GM19099 (cell line): Measurements from ENCODE around the gene PIRT.

Experiments
- POLR2A ChIP-seq: IDR thresholded peaks from 3 replicates; pipeline ENCODE4 v1.6.1; 2011; ENCODE audit warnings: low read depth; ENCODE audit not compliant: insufficient read length; ENCODE audit errors: extremely low read depth

PIRT gene

GRCh38 chr17:10799407-10799806 lies 38.5 kb downstream of the PIRT start:
- TF ChIP-seq POLR2A = no peak

DNA sequence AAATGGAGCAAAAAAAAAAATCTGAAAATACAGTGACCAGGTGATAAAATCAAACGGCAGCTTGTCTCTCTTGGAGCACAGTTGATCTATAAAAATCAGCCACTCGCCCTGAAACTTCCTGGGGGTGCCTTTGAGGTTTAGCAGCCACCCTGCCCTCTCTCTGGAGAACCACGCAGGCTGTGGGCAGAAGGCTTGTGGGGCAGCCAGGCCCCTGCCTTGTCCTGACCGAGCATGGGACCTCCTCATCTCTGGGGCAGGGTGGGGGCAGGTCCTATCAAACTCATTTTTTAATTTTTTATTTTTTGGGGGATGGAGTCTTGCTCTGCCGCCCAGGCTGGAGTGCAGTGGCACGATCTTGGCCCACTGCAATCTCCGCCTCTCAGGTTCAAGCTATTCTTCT lies 39.0 kb downstream of the PIRT start:
- no peak for TF ChIP-seq POLR2A

DNA sequence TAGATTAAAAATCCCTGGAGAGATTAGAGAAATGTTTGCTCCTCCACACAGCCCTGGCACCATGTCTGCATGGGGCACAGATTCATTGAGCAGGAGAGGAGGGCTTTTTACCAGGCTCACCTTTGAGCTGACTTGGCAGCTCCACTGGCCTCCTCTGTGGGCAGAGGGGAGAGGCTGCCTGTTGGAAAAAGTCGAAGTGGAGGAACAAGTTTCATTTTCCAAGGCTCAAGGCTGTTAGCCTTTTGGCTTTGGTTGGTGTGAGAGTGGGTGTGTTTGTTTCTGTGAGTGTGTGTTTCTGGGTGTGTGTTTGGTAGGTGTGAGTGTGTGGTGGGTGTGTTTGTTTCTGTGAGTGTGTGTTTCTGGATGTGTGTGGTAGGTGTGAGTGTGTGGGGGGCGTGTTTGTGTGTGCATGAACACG lies 39.5 kb downstream of the PIRT start:
- no peak for TF ChIP-seq POLR2A

DNA sequence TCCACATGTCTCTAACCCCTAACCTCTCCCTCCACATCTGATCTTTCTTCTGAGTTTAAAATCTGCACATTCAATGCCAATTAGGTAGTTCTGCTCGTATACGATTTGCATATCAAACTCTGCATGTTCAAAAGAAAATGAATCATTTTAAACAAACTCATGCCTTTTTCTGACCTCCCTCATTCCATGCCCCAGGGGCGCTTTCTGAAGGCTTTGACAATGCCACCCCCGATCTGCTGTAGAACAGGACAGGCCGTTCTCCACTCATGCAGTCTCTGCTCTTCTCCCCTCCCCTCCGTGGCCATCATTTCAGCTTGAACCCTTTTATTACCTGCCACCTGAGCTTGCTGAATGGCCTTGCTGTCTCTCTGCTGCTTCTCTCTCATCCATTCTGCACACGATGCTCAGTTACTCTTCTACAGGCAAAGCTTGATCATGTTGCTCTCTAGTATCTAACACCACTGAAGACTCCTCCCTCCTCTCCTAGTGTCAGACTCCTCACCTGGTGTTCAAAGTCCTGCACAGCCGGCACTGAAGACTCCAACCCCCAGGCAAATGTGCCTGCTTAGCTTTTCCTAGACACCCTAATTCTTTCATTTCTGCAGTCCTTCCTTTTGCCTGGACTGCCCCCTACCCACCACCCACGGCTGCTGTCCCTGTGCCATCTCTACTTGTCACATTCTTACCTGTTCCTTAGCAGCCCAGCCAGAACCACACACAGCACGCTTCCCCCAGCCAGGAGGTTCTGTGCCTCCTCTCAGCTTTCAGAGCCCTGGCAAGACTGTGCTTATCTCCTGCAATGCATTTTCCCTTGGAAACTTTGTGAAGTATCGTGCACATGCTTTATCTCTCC lies 40.2 kb downstream of the PIRT start:
- TF ChIP-seq POLR2A = no peak

DNA sequence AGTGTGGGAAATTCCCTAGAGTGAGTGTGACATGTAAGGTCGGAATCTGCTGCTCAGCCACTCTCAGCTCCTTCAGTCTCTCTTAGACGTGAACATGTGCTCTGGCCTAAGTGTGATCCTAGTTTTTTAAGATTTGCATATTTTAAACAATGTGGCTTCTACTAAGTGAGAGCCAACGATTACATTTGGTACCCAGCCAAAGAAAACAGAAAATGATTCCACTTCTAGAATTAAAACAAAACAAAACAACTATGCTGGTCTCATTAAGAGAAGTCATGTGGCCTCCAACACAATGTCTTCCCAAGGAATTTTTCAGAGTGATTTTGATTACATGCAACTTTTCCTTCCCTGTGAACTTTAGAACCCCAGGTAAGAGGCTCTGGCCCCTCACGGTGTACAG lies 44.1 kb downstream of the PIRT start:
- TF ChIP-seq POLR2A = no peak

DNA sequence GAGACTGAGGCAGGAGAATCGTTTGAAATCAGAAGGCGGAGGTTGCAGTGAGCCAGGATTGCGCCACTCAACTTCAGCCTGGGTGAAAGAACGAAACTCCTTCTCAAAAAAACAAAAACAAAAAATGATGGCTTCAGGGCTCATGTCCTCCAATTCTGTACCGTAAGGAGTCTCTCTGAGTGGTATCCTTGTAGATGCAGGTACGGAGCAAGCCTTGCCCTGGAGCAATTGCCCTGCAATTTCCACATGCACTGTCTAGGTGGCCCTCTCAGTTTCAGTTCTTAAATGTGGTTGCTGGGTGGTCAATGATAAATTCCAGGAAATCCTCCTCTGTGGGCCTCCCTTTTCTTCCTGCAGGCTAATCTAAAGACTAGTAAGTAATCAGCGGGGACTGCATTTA lies 44.6 kb downstream of the PIRT start:
- TF ChIP-seq POLR2A = no peak

GRCh38 chr17:10792151-10792550 lies 45.7 kb downstream of the PIRT start:
- no peak for TF ChIP-seq POLR2A

GRCh38 chr17:10790491-10791401 lies 47.1 kb downstream of the PIRT start:
- TF ChIP-seq POLR2A = no peak

- no peak for TF ChIP-seq POLR2A
Observed at GRCh38 chr17:10789694-10790271, 48.1 kb downstream of the PIRT start.

GRCh38 chr17:10787306-10788045 lies 50.4 kb downstream of the PIRT start:
- no peak for TF ChIP-seq POLR2A

DNA sequence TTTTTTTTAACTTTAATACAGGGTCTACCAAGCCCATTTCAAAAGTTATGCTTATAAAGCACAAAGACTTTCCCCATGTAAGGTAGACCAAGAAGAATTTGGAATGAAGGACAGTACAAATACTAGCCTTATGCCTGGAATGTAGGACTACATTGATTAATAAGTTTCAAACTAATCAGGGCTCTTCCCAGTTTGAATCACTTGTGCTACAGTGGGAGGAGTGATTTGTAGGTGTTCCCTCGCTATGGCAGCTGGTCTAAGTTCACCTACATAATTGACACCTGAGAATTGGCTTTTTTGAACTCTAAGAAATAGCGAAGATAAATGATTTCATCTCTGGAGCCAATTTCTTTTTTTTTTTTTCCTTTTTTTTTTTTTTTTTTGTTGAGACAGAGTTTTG lies 52.6 kb downstream of the PIRT start:
- TF ChIP-seq POLR2A = no peak

DNA sequence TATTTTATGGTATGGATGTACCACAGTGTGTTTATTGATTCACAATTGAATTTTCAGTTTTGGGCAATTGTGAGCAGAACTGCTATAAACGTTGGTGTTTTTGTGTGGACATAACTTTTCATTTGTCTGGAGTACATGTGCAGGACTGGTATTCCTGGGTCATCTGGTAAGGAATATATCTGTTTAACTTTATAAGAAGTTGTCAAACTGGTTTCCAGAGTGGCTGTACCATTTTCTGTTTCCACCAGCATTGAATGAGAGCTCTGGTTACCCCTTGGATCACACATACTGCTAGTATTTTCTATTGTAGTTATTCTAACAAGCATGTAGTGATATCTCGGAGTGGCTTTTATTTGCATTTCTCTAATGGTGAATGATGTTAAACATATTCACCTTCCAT lies 58.3 kb downstream of the PIRT start:
- TF ChIP-seq POLR2A = no peak

- no peak for TF ChIP-seq POLR2A
Observed at GRCh38 chr17:10777890-10778289, 60.0 kb downstream of the PIRT start.

DNA sequence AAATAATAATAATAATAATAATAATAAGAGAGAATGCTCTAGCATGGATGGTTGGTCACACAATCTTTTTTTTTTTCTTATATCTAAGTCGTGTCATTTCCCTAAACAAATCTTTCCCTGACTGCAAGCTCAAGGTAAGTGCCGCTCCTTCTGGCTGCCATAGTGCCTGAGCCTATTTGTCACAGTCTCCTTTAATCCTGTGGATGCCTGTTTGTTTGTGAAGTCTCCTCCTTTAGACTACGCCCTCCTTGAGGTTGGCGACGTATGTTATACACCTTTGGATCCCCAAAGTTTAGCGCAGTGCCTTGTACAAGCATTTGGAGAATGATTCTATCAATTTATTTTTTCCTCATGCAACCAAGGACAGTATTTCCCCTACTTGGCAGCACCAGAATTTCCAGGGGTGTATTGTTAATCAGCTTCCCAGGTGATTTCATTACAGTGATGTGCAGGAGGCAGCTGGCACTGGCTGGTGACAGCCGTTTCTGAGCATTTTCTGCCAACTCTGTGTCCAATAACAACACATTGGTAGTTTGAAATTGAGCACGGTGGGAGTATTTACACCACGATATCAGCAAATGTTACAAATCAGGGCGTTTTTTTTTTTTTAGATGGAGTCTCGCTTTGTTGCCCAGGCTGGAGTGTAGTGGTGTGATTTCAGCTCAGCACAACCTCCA lies 60.6 kb downstream of the PIRT start:
- TF ChIP-seq POLR2A = no peak
